Activated naive CD4-positive, alpha-beta T cell treated with anti-CD3 and anti-CD28 coated beads for 36 hours (primary cell): Measurements from ENCODE around the gene PIEZO2. TPM values are rescaled to one million over a fixed set of nuclear protein-coding genes. Genes with fewer than 3 reads are reported as not detected.

Experiments
- CTCF ChIA-PET: fragments of 350-600 bp; sonication (Branson Sonifier 250); formaldehyde crosslinking; loops from one replicate; lab custom pipeline; 2021; ENCODE audit warnings: antibody characterized with exemption; lab: Charles Lee
- DNase-seq: peaks from one replicate; pipeline ENCODE4 v3.0.0-alpha.2; 2020
- H3K27ac Mint-ChIP-seq: one replicate; pipeline ENCODE4 v1.8.0; 2021; ENCODE audit warnings: mild to moderate bottlenecking, mixed read lengths
- H3K27me3 Mint-ChIP-seq: one replicate; pipeline ENCODE4 v1.8.0; 2021; ENCODE audit warnings: low read depth, mixed read lengths
- H3K36me3 Mint-ChIP-seq: one replicate; pipeline ENCODE4 v1.8.0; 2021; ENCODE audit warnings: low read depth, mixed read lengths
- H3K4me1 Mint-ChIP-seq: one replicate; pipeline ENCODE4 v1.8.0; 2021; ENCODE audit warnings: low read depth, mixed read lengths
- H3K4me3 Mint-ChIP-seq: one replicate; pipeline ENCODE4 v1.8.0; 2021; ENCODE audit warnings: mild to moderate bottlenecking, moderate library complexity, mixed read lengths
- H3K9me3 Mint-ChIP-seq: one replicate; pipeline ENCODE4 v1.8.0; 2021; ENCODE audit warnings: mixed read lengths
- intact Hi-C: fragments of 100-400 bp; cut with micrococcal nuclease; formaldehyde crosslinking; loops from one replicate; pipeline ENCODE4 v1.15.1; 2023
- total RNA-seq, 2 experiments: library from RNA; stranded (reverse); gene quantifications; one replicate each; pipeline ENCODE4 v1.2.3, GENCODE V29; 2021

PIEZO2 gene
- total RNA-seq, 2 experiments from 2014 or later: not detected

DNA sequence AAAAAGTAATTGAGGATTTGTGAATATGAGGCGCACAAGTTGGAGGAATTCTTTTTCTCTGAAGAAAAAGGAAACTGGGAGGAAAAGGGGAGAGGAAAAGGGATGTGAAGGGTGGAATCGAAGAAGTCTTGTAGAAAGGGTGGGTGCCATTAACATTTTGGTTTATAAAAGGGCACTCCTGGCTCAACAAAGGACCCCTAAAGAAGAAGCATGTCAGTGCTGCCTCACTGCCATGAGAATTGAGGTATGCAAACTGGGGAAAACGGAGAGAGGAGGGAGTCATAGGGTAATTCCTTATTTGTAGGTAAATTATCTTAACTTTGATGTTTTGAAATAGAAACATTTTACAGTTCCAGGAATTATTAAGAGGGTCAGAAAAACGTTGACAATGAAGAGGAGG lies 416.4 kb downstream of the PIEZO2 start:
- no peaks in the 10 kb centered on the region for H3K36me3 Mint-ChIP-seq
- intact Hi-C loops: no loop called here

GRCh38 chr18:10727477-10727876 lies 421.9 kb downstream of the PIEZO2 start:
- CTCF ChIA-PET: no interaction called here
- Mint-ChIP-seq H3K4me1 (no peaks in the 10 kb centered on the region), H3K36me3 (no peaks in the 10 kb centered on the region), H3K9me3 (no peaks in the 10 kb centered on the region), H3K4me3 (no peak overlapping the region), H3K27ac (no peak overlapping the region), H3K27me3 (peaks cover 16% of the 10 kb centered on the region)
- intact Hi-C loops: no loop called here
- no peak for DNase-seq

More for the DNA sequence above, 416.4 kb downstream of the PIEZO2 start:
- CTCF ChIA-PET: no interaction called here
- peaks cover 3% of the 10 kb centered on the region for H3K27me3 Mint-ChIP-seq
- H3K4me1 Mint-ChIP-seq: no peaks in the 10 kb centered on the region
- H3K27ac Mint-ChIP-seq: no peak overlapping the region
- no peak overlapping the region for H3K4me3 Mint-ChIP-seq
- no peaks in the 10 kb centered on the region for H3K9me3 Mint-ChIP-seq
- no peak for DNase-seq

DNA sequence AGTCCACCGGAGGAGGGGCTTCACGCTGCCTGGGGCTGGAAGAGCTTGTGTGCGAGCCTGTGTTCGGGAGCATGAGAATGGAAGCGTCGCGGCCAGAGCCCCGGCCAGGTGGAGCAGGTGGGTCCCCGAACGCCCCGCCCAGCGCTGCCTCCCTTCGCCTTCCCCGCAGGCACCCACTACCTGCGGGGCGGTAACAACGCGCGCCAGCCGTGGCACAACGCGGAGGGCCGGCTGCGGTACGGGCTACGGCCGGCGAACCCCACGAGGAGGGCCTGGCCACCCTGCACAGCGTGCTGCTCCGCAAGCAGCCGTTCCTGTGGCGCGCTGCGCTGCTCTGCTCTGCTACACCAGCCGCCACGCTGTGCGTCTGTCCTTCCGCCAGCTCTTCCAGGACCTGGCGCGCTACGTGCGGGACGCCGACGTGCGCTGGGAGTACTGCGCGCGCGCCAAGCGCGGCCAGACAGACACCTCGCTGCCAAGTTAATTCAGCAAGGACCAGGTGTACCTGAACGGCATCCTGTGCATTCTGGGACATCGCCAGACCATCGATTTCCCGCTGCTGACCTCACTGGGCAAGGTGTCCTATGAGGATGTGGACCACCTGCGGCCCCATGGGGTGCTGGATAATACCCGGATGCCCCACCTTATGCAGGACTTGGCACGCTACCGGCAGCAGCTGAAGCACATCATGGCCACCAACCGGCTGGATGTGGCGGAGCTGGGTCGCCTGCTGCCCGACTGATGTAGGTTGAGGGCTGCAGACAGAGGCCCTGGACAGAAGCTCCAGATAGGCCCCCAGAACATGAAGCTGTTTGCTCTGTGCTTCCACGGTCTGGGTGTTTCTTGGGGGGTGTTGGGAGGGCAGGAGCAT lies 422.9 kb downstream of the PIEZO2 start:
- intact Hi-C loops: no loop called here
- Mint-ChIP-seq H3K27ac (no peak overlapping the region), H3K9me3 (no peaks in the 10 kb centered on the region), H3K4me1 (no peaks in the 10 kb centered on the region), H3K36me3 (no peaks in the 10 kb centered on the region), H3K4me3 (no peak overlapping the region), H3K27me3 (peaks cover 16% of the 10 kb centered on the region)
- CTCF ChIA-PET: no interaction called here
- no peak for DNase-seq

GRCh38 chr18:10724666-10725065 lies 424.7 kb downstream of the PIEZO2 start:
- DNase-seq: no peak

GRCh38 chr18:10723496-10723895 lies 425.9 kb downstream of the PIEZO2 start:
- Mint-ChIP-seq H3K27me3 (peaks cover 16% of the 10 kb centered on the region), H3K36me3 (no peaks in the 10 kb centered on the region), H3K4me1 (no peaks in the 10 kb centered on the region), H3K27ac (no peak overlapping the region), H3K9me3 (no peaks in the 10 kb centered on the region), H3K4me3 (no peak overlapping the region)
- DNase-seq: no peak
- intact Hi-C loops: no loop called here
- CTCF ChIA-PET: no interaction called here

More at GRCh38 chr18:10724666-10725065, 424.7 kb downstream of the PIEZO2 start:
- CTCF ChIA-PET: no interaction called here
- Mint-ChIP-seq H3K27ac (no peak overlapping the region), H3K36me3 (no peaks in the 10 kb centered on the region), H3K27me3 (peaks cover 16% of the 10 kb centered on the region), H3K4me3 (no peak overlapping the region), H3K9me3 (no peaks in the 10 kb centered on the region), H3K4me1 (no peaks in the 10 kb centered on the region)
- intact Hi-C loops: no loop called here

DNA sequence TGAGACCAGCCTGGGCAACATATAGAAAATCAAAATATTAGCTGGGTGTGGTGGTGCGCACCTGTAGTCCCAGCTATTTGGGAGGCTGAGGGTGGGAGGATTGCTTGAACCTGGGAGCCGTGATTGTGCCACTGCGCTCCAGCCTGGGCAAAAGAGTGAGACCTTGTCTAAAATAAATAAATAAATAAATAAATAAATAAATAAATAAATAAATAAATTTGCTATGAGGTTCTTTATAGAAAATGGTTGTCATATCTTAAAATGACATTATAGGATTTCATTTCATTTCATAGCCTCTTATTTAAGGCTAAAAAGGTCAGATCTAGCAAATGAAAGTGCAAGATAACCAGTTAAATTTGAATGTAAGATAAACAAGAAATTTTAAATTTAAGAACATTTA lies 430.6 kb downstream of the PIEZO2 start:
- peaks cover 5% of the 10 kb centered on the region for H3K27me3 Mint-ChIP-seq
- H3K36me3 Mint-ChIP-seq: no peaks in the 10 kb centered on the region
- CTCF ChIA-PET: no interaction called here
- no peaks in the 10 kb centered on the region for H3K4me1 Mint-ChIP-seq
- H3K9me3 Mint-ChIP-seq: no peaks in the 10 kb centered on the region
- no peak for DNase-seq
- intact Hi-C loops: no loop called here
- no peak overlapping the region for H3K27ac Mint-ChIP-seq
- no peak overlapping the region for H3K4me3 Mint-ChIP-seq

GRCh38 chr18:10715791-10716190 lies 433.6 kb downstream of the PIEZO2 start:
- Mint-ChIP-seq H3K36me3 (no peaks in the 10 kb centered on the region), H3K9me3 (no peaks in the 10 kb centered on the region), H3K27ac (no peak overlapping the region), H3K4me3 (no peak overlapping the region), H3K27me3 (no peaks in the 10 kb centered on the region), H3K4me1 (no peaks in the 10 kb centered on the region)
- DNase-seq: no peak
- intact Hi-C loops: no loop called here
- CTCF ChIA-PET: interaction anchor here (1.0 kb wide), 1 partner anchor 155 kb away, joined by 3 read pairs; no protein-coding TSS in a partner anchor

GRCh38 chr18:10713409-10713808 lies 436.0 kb downstream of the PIEZO2 start:
- no peak overlapping the region for H3K4me3 Mint-ChIP-seq
- CTCF ChIA-PET: interaction anchor here (0.7 kb wide), 1 partner anchor 13 kb away, joined by 3 read pairs; no protein-coding TSS in a partner anchor
- intact Hi-C loops: no loop called here
- no peak overlapping the region for H3K27ac Mint-ChIP-seq
- no peaks in the 10 kb centered on the region for H3K36me3 Mint-ChIP-seq
- DNase-seq: no peak
- H3K9me3 Mint-ChIP-seq: no peaks in the 10 kb centered on the region
- no peaks in the 10 kb centered on the region for H3K4me1 Mint-ChIP-seq
- H3K27me3 Mint-ChIP-seq: peaks cover 2% of the 10 kb centered on the region

DNA sequence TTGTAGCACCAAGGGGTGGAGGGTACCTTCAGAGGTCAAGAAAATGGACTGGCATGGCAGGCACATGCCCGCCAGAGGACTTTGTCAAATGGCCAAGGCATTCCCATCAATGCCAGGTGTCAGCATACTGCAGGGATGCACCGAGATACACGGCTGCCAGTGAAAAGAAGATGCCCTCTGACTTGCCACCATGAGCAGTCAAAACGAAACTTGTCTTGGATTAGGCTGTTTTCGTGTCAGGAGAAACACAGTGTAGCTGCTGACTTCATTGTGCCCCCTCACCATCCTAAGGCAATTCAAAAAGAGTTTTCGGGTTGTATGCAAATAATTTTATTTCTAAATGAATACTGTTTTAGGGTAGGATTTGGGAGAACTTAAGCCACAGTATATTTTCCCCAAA lies 442.1 kb downstream of the PIEZO2 start:
- Mint-ChIP-seq H3K36me3 (no peaks in the 10 kb centered on the region), H3K4me3 (no peak overlapping the region), H3K9me3 (no peaks in the 10 kb centered on the region), H3K27me3 (peaks cover 2% of the 10 kb centered on the region), H3K27ac (no peak overlapping the region), H3K4me1 (no peaks in the 10 kb centered on the region)
- CTCF ChIA-PET: no interaction called here
- intact Hi-C loops: no loop called here
- no peak for DNase-seq

DNA sequence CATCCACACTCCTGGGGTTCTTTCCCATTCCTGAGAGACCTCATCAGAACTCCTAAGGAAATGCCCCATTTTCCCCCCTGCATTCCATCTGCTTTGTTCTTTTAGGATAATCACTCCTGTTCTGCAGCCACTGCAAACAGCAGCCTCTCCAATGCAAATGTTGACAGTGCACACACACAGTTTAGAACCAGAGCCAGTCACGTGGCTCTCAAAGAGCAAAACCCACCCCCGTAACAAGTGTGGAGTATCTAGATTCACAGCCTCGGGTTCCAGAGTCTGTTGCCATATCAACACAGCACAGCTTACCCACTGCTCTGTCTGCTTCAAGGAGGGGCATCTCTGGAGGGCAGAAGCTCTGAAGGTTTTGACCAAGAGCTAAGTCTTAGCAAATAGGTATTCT lies 443.6 kb downstream of the PIEZO2 start:
- no peak overlapping the region for H3K27ac Mint-ChIP-seq

GRCh38 chr18:10705291-10705690 lies 444.1 kb downstream of the PIEZO2 start:
- Mint-ChIP-seq H3K36me3 (no peaks in the 10 kb centered on the region), H3K27me3 (peaks cover 2% of the 10 kb centered on the region)

More for the DNA sequence above, 443.6 kb downstream of the PIEZO2 start:
- no peak overlapping the region for H3K4me3 Mint-ChIP-seq
- intact Hi-C loops: no loop called here
- no peaks in the 10 kb centered on the region for H3K9me3 Mint-ChIP-seq
- CTCF ChIA-PET: no interaction called here
- no peak for DNase-seq
- H3K4me1 Mint-ChIP-seq: no peaks in the 10 kb centered on the region
- H3K27me3 Mint-ChIP-seq: peaks cover 2% of the 10 kb centered on the region
- H3K36me3 Mint-ChIP-seq: no peaks in the 10 kb centered on the region

GRCh38 chr18:10702206-10702605 lies 447.2 kb downstream of the PIEZO2 start:
- Mint-ChIP-seq H3K9me3 (no peaks in the 10 kb centered on the region), H3K27ac (no peak overlapping the region), H3K4me3 (no peak overlapping the region), H3K36me3 (no peaks in the 10 kb centered on the region), H3K4me1 (no peaks in the 10 kb centered on the region), H3K27me3 (no peaks in the 10 kb centered on the region)
- intact Hi-C loops: no loop called here
- DNase-seq: no peak
- CTCF ChIA-PET: interaction anchor here (1.2 kb wide), 1 partner anchor 142 kb away, joined by 3 read pairs; no protein-coding TSS in a partner anchor

More at GRCh38 chr18:10705291-10705690, 444.1 kb downstream of the PIEZO2 start:
- Mint-ChIP-seq H3K4me3 (no peak overlapping the region), H3K9me3 (no peaks in the 10 kb centered on the region), H3K4me1 (no peaks in the 10 kb centered on the region), H3K27ac (no peak overlapping the region)
- CTCF ChIA-PET: no interaction called here
- no peak for DNase-seq
- intact Hi-C loops: no loop called here

DNA sequence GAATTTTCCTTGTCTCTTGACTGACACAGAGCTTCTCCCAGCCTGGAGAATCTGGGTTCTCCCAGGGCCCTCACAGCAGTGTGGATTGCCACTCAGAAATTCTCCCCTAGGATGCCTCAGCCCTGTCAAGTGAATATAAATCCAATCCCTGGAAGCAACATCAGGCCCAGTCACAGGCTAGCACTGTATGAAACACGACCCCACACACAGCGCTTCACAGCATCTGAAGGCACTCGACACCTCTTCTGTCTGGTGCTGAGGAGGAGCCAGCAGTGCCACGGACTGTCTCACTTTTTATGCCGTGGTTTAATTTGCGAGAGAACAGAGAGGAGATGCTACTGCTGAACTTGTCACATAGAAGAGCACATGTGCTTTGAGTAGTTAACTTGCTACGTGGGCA lies 459.0 kb downstream of the PIEZO2 start:
- Mint-ChIP-seq H3K4me1 (no peaks in the 10 kb centered on the region), H3K36me3 (no peaks in the 10 kb centered on the region), H3K27me3 (peaks cover 2% of the 10 kb centered on the region), H3K9me3 (no peaks in the 10 kb centered on the region), H3K27ac (no peak overlapping the region), H3K4me3 (no peak overlapping the region)
- no peak for DNase-seq
- intact Hi-C loops: no loop called here
- CTCF ChIA-PET: no interaction called here
